Chondrocyte (in vitro differentiated cells): Measurements from ENCODE around the gene HNRNPA3. TPM values are rescaled to one million over a fixed set of nuclear protein-coding genes. Genes with fewer than 3 reads are reported as not detected.
A peak's percentile ranks its signal among the peaks of the same experiment; 100 is the strongest.

Source experiments
- DNase-seq: peaks from one replicate; pipeline ENCODE4 v3.0.0; 2021; ENCODE audit warnings: mixed read lengths, low spot score
- H3K27ac Mint-ChIP-seq: one replicate; pipeline ENCODE4 v1.8.0; 2021; ENCODE audit warnings: mild to moderate bottlenecking, moderate library complexity, mixed read lengths; ENCODE audit not compliant: unreplicated experiment
- H3K27me3 Mint-ChIP-seq: 2 replicates; pipeline ENCODE4 v1.8.0; 2021; ENCODE audit warnings: low read depth, mixed read lengths
- H3K36me3 Mint-ChIP-seq: 2 replicates; pipeline ENCODE4 v1.8.0; 2021; ENCODE audit warnings: low read depth, mixed read lengths
- H3K4me1 Mint-ChIP-seq: 2 replicates; pipeline ENCODE4 v1.8.0; 2021; ENCODE audit warnings: low read depth, mild to moderate bottlenecking, mixed read lengths
- H3K4me3 Mint-ChIP-seq: one replicate; pipeline ENCODE4 v1.8.0; 2021; ENCODE audit warnings: mild to moderate bottlenecking, moderate library complexity, mixed read lengths; ENCODE audit not compliant: unreplicated experiment
- H3K9me3 Mint-ChIP-seq: 2 replicates; pipeline ENCODE4 v1.8.0; 2021; ENCODE audit warnings: low read depth, mixed read lengths
- CTCF ChIP-seq: fragments of 200-600 bp; sonication (generic); IDR thresholded peaks from 2 replicates; pipeline ENCODE4 v1.5.0; 2021; ENCODE audit warnings: antibody characterized with exemption, mild to moderate bottlenecking, moderate library complexity
- total RNA-seq: library from RNA; stranded (reverse); gene quantifications from 3 replicates; pipeline ENCODE4 v1.2.1, GENCODE V29; 2021

Gene HNRNPA3
- total RNA-seq, 1 donor from 2014 or later = 98.0 TPM

GRCh38 chr2:177262092-177262491 is 49.5 kb downstream of the HNRNPA3 start:
- Mint-ChIP-seq H3K27me3 (no peaks in the 10 kb centered on the region), H3K36me3 (peaks cover 1% of the 10 kb centered on the region), H3K9me3 (peaks cover 4% of the 10 kb centered on the region), H3K4me3 (peak overlapping the region; percentile 92), H3K27ac (peak overlapping the region; percentile 94), H3K4me1 (peaks cover 65% of the 10 kb centered on the region)
- no peak for TF ChIP-seq CTCF
- no peak for DNase-seq

- DNase-seq = no peak
- H3K9me3 Mint-ChIP-seq = peaks cover 4% of the 10 kb centered on the region
- peak overlapping the region; percentile 94 for H3K27ac Mint-ChIP-seq
- H3K4me3 Mint-ChIP-seq = peak overlapping the region; percentile 92
- no peak for TF ChIP-seq CTCF
- H3K27me3 Mint-ChIP-seq = no peaks in the 10 kb centered on the region
- H3K4me1 Mint-ChIP-seq = peaks cover 61% of the 10 kb centered on the region
- peaks cover 1% of the 10 kb centered on the region for H3K36me3 Mint-ChIP-seq
These were observed 50.4 kb downstream of the HNRNPA3 start for GRCh38 chr2:177262958-177263450.

GRCh38 chr2:177263451-177264208 is 51.0 kb downstream of the HNRNPA3 start:
- TF ChIP-seq CTCF = peak; percentile 91
- H3K4me3 Mint-ChIP-seq = peak overlapping the region; percentile 92
- no peaks in the 10 kb centered on the region for H3K36me3 Mint-ChIP-seq
- H3K27me3 Mint-ChIP-seq = no peaks in the 10 kb centered on the region
- H3K27ac Mint-ChIP-seq = peak overlapping the region; percentile 94
- peak; percentile 99 for DNase-seq
- peaks cover 55% of the 10 kb centered on the region for H3K4me1 Mint-ChIP-seq
- no peaks in the 10 kb centered on the region for H3K9me3 Mint-ChIP-seq

- TF ChIP-seq CTCF = no peak
- DNase-seq = no peak
- Mint-ChIP-seq H3K4me3 (peak overlapping the region; percentile 92), H3K4me1 (peaks cover 49% of the 10 kb centered on the region), H3K36me3 (no peaks in the 10 kb centered on the region), H3K9me3 (no peaks in the 10 kb centered on the region), H3K27me3 (no peaks in the 10 kb centered on the region), H3K27ac (peak overlapping the region; percentile 100)
These were observed 51.7 kb downstream of the HNRNPA3 start for GRCh38 chr2:177264209-177264692.

GRCh38 chr2:177264693-177265587 is 52.3 kb downstream of the HNRNPA3 start, which contains the start of gene NFE2L2:
TSS of gene NFE2L2 (minus strand) at chr2:177264727. CDS start at chr2:177264576, 151 bp downstream.
- H3K27me3 Mint-ChIP-seq = no peaks in the 10 kb centered on the region
- peak; percentile 75 for TF ChIP-seq CTCF
- no peaks in the 10 kb centered on the region for H3K9me3 Mint-ChIP-seq
- H3K36me3 Mint-ChIP-seq = no peaks in the 10 kb centered on the region
- peak within 1 kb of the TSS; percentile 92 for H3K4me3 Mint-ChIP-seq
- peak; percentile 96 for DNase-seq
- peaks cover 43% of the 10 kb centered on the region for H3K4me1 Mint-ChIP-seq
- peak within 1 kb of the TSS; percentile 100 for H3K27ac Mint-ChIP-seq
